H9 (cell line): ENCODE data around the gene PGLYRP4. TPM values are rescaled to one million over a fixed set of nuclear protein-coding genes. Genes with fewer than 3 reads are reported as not detected.

Experiments used
- DNase-seq: peaks from one replicate; pipeline ENCODE4 v3.0.0-alpha.2; 2017
- H2AFZ ChIP-seq: one replicate; pipeline ENCODE4 v1.6.1; 2013; ENCODE audit warnings: mild to moderate bottlenecking, low read length, control low read depth, moderate library complexity
- H2AK5ac ChIP-seq: 2 replicates; pipeline ENCODE4 v1.6.1; 2013; ENCODE audit warnings: low read length, control low read depth, mixed read lengths; ENCODE audit not compliant: insufficient read length
- H2BK120ac ChIP-seq: one replicate; pipeline ENCODE4 v1.6.1; 2013; ENCODE audit warnings: low read depth, mild to moderate bottlenecking, low read length, control low read depth, inconsistent platforms; ENCODE audit not compliant: poor library complexity, severe bottlenecking
- H2BK12ac ChIP-seq: 2 replicates; pipeline ENCODE4 v1.6.1; 2013; ENCODE audit warnings: low read length, control low read depth, mixed read lengths, low read depth; ENCODE audit not compliant: insufficient read length
- H2BK15ac ChIP-seq: 2 replicates; pipeline ENCODE4 v1.6.1; 2013; ENCODE audit warnings: low read depth, low read length, control low read depth
- H2BK20ac ChIP-seq: one replicate; pipeline ENCODE4 v1.6.1; 2013; ENCODE audit warnings: low read depth, mild to moderate bottlenecking, low read length, control low read depth, inconsistent platforms; ENCODE audit not compliant: poor library complexity, severe bottlenecking
- H2BK5ac ChIP-seq: 2 replicates; pipeline ENCODE4 v1.6.1; 2013; ENCODE audit warnings: low read length, control low read depth, mixed read lengths; ENCODE audit not compliant: insufficient read length
- H3K14ac ChIP-seq: 2 replicates; pipeline ENCODE4 v1.6.1; 2013; ENCODE audit warnings: low read length, control low read depth; ENCODE audit not compliant: insufficient read depth
- H3K18ac ChIP-seq: 2 replicates; pipeline ENCODE4 v1.6.1; 2013; ENCODE audit warnings: low read depth, mild to moderate bottlenecking, mixed read lengths, low read length, control low read depth; ENCODE audit not compliant: insufficient read length
- H3K23ac ChIP-seq: 2 replicates; pipeline ENCODE4 v1.6.1; 2013; ENCODE audit warnings: low read length, control low read depth, mixed read lengths, low read depth; ENCODE audit not compliant: insufficient read length
- H3K23me2 ChIP-seq: 2 replicates; pipeline ENCODE4 v1.6.1; 2013; ENCODE audit warnings: low read depth, mild to moderate bottlenecking, mixed read lengths, low read length, control low read depth; ENCODE audit not compliant: insufficient read length, poor library complexity, severe bottlenecking
- H3K27ac ChIP-seq: 2 replicates; pipeline ENCODE4 v1.5.1; 2013; ENCODE audit warnings: low read length, control low read depth, mixed read lengths, low read depth; ENCODE audit not compliant: insufficient read length
- H3K27me3 ChIP-seq: 2 replicates; pipeline ENCODE4 v1.6.1; 2013; ENCODE audit warnings: low read length, control low read depth, inconsistent platforms; ENCODE audit not compliant: insufficient read depth
- H3K4ac ChIP-seq: 2 replicates; pipeline ENCODE4 v1.6.1; 2013; ENCODE audit warnings: low read depth, mild to moderate bottlenecking, control low read depth, inconsistent platforms, low read length, moderate library complexity
- H3K4me1 ChIP-seq: 2 replicates; pipeline ENCODE4 v1.6.1; 2013; ENCODE audit warnings: low read length, control low read depth, inconsistent platforms; ENCODE audit not compliant: insufficient read depth
- H3K4me2 ChIP-seq: 2 replicates; pipeline ENCODE4 v1.6.1; 2013; ENCODE audit warnings: low read length, control low read depth, mixed read lengths; ENCODE audit not compliant: insufficient read length, insufficient read depth
- H3K56ac ChIP-seq: 2 replicates; pipeline ENCODE4 v1.6.1; 2013; ENCODE audit warnings: low read depth, mild to moderate bottlenecking, mixed read lengths, low read length, control low read depth; ENCODE audit not compliant: insufficient read length
- H3K79me1 ChIP-seq: 2 replicates; pipeline ENCODE4 v1.6.1; 2013; ENCODE audit warnings: low read depth, mild to moderate bottlenecking, moderate library complexity, low read length, control low read depth, inconsistent platforms; ENCODE audit not compliant: insufficient read depth, poor library complexity, severe bottlenecking
- H3K79me2 ChIP-seq: 2 replicates; pipeline ENCODE4 v1.6.1; 2013; ENCODE audit warnings: low read length, control low read depth, inconsistent platforms; ENCODE audit not compliant: insufficient read depth
- H3K9ac ChIP-seq: 2 replicates; pipeline ENCODE4 v1.6.1; 2013; ENCODE audit warnings: low read length, control low read depth, mixed read lengths; ENCODE audit not compliant: insufficient read length; ENCODE audit errors: extremely low read depth
- H3K9me3 ChIP-seq: one replicate; pipeline ENCODE4 v1.6.1; 2013; ENCODE audit warnings: low read depth, low read length, inconsistent platforms; ENCODE audit not compliant: control insufficient read depth
- H3T11ph ChIP-seq: one replicate; pipeline ENCODE4 v1.6.1; 2013; ENCODE audit warnings: mild to moderate bottlenecking, low read length, control low read depth, inconsistent platforms
- H4K20me1 ChIP-seq: one replicate; pipeline ENCODE4 v1.6.1; 2013; ENCODE audit not compliant: control insufficient read depth, insufficient read length, insufficient read depth
- H4K5ac ChIP-seq: 2 replicates; pipeline ENCODE4 v1.6.1; 2013; ENCODE audit warnings: low read depth, mild to moderate bottlenecking, mixed read lengths, low read length, control low read depth; ENCODE audit not compliant: insufficient read length
- H4K8ac ChIP-seq: replicated peaks from 2 replicates; pipeline ENCODE4 v1.6.1; 2013; ENCODE audit warnings: low read length, control low read depth, mixed read lengths, low read depth; ENCODE audit not compliant: insufficient read length
- H4K91ac ChIP-seq: 2 replicates; pipeline ENCODE4 v1.6.1; 2013; ENCODE audit warnings: low read depth, mild to moderate bottlenecking, moderate library complexity, mixed read lengths, low read length, control low read depth; ENCODE audit not compliant: insufficient read length
- H3K27ac Mint-ChIP-seq, 3 experiments: 2 replicates in 2 of 3; 3 replicates in 1 of 3; pipeline ENCODE4 v1.8.0; 2020 to 2021; ENCODE audit warnings: mixed read lengths in 3 of 3, mild to moderate bottlenecking in 1 of 3, moderate library complexity in 1 of 3
- H3K27me3 Mint-ChIP-seq: 2 replicates; pipeline ENCODE4 v1.8.0; 2021; ENCODE audit warnings: low read depth, mild to moderate bottlenecking, moderate library complexity, mixed read lengths
- H3K36me3 Mint-ChIP-seq, 3 experiments: 2 replicates in 2 of 3; 3 replicates in 1 of 3; pipeline ENCODE4 v1.8.0; 2020 to 2021; ENCODE audit warnings: low read depth in 3 of 3, mixed read lengths in 3 of 3; ENCODE audit not compliant: insufficient read depth in 1 of 3
- H3K4me1 Mint-ChIP-seq, 2 experiments: 2 replicates each; pipeline ENCODE4 v1.8.0; 2020; ENCODE audit warnings: mixed read lengths in 2 of 2
- H3K4me3 Mint-ChIP-seq, 2 experiments: 2 replicates in 1 of 2; 3 replicates in 1 of 2; pipeline ENCODE4 v1.8.0; 2020 to 2021; ENCODE audit warnings: mild to moderate bottlenecking in 2 of 2, mixed read lengths in 2 of 2, moderate library complexity in 1 of 2
- H3K9me3 Mint-ChIP-seq, 2 experiments: 2 replicates in 1 of 2; 3 replicates in 1 of 2; pipeline ENCODE4 v1.8.0; 2020; ENCODE audit warnings: mild to moderate bottlenecking in 2 of 2, mixed read lengths in 2 of 2, moderate library complexity in 1 of 2
- CTCF ChIP-seq: fragments of 200-600 bp; sonication (generic); conservative IDR thresholded peaks from 3 replicates; pipeline ENCODE4 v1.8.0; 2021; ENCODE audit warnings: antibody characterized with exemption, mild to moderate bottlenecking
- WGBS: extraction: QIAGEN DNeasy Blood & Tissue Kit; methylation state at CpG from one replicate; pipeline ENCODE4 v1.1.7; 2013; ENCODE audit warnings: missing lambda C conversion rate, low lambda C conversion rate, mixed read lengths; ENCODE audit not compliant: insufficient read length; ENCODE audit errors: extremely low coverage; 5-methylcytosine and 5-hydroxymethylcytosine counted together
- total RNA-seq: library from RNA; stranded (reverse); gene quantifications from 2 replicates; pipeline ENCODE4 v1.2.1, GENCODE V29; 2021

Gene PGLYRP4
- total RNA-seq, 1 experiment from 2014 or later: not detected

- no peak overlapping the region for H2AFZ ChIP-seq
- Mint-ChIP-seq H3K36me3 (no peaks in the 10 kb centered on the region; a peak in 1 of 7 replicates), H3K27me3 (peaks cover 9% of the 10 kb centered on the region), H3K4me1 (peaks cover 6 to 8% of the 10 kb centered on the region in 2 experiments; a peak in 3 of 4 replicates), H3K9me3 (no peaks in the 10 kb centered on the region), H3K4me3 (no peak overlapping the region), H3K27ac (no peak overlapping the region)
- H3T11ph ChIP-seq: no peak overlapping the region
- H2BK12ac ChIP-seq: no peak overlapping the region
- no peak overlapping the region for H4K8ac ChIP-seq
- no peak overlapping the region for H2BK120ac ChIP-seq
- H2BK20ac ChIP-seq: no peak overlapping the region
- H3K14ac ChIP-seq: no peak overlapping the region; the same call in 1 of the 2 replicates
- H3K9ac ChIP-seq: no peak overlapping the region
- no peaks in the 10 kb centered on the region for H4K20me1 ChIP-seq
- H3K79me1 ChIP-seq: no peaks in the 10 kb centered on the region
- H2AK5ac ChIP-seq: no peak overlapping the region
- no peak overlapping the region for H3K27ac ChIP-seq
- H3K4me2 ChIP-seq: no peak overlapping the region
- peak; percentile 15 for DNase-seq
- peaks cover 3% of the 10 kb centered on the region; the same call in 1 of the 2 replicates for H3K4me1 ChIP-seq
- no peak overlapping the region for H3K18ac ChIP-seq
- H3K56ac ChIP-seq: no peak overlapping the region
- no peak overlapping the region for H3K4ac ChIP-seq
- H3K23ac ChIP-seq: no peak overlapping the region
- H3K27me3 ChIP-seq: no peaks in the 10 kb centered on the region
- no peak overlapping the region for H2BK5ac ChIP-seq
- no peaks in the 10 kb centered on the region for H3K23me2 ChIP-seq
- H3K79me2 ChIP-seq: no peaks in the 10 kb centered on the region
- no peak for TF ChIP-seq CTCF
- WGBS: no CpG with 5 or more reads among the region's 19 CpGs
- no peak overlapping the region for H4K5ac ChIP-seq
- no peak overlapping the region for H4K91ac ChIP-seq
- H3K9me3 ChIP-seq: no peaks in the 10 kb centered on the region
- no peak overlapping the region for H2BK15ac ChIP-seq
These were observed 48.6 kb upstream of the PGLYRP4 start for GRCh38 chr1:153397051-153397923.
